LNCAP (cell line): ENCODE data around the gene BRAF.

Experiments used
- TF ChIP-seq, protein P1 (sequence below): fragments of 450-650 bp; IDR thresholded peaks from 2 replicates; pipeline ENCODE4 v1.5.1; 2017; ENCODE audit warnings: mild to moderate bottlenecking

BRAF gene

DNA sequence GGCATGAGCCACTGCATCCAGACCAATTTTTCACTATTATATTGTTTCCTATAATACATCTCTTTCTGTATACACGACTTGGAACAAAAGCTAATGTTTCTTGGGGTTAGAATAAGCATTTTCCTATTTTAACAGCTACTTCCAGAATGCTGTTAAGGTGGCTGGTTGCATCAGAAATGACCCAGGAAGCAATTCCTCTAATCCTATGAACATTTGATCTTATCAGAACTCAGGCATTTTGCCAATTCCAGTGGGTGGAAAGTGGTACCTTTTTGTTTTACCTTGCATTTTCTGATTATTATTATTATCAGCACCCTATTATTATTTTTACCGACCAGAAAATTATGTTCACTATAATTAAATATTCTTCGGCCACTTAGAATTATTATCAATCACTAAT lies 154.9 kb downstream of the BRAF start:
- TF ChIP-seq, protein P1, sequence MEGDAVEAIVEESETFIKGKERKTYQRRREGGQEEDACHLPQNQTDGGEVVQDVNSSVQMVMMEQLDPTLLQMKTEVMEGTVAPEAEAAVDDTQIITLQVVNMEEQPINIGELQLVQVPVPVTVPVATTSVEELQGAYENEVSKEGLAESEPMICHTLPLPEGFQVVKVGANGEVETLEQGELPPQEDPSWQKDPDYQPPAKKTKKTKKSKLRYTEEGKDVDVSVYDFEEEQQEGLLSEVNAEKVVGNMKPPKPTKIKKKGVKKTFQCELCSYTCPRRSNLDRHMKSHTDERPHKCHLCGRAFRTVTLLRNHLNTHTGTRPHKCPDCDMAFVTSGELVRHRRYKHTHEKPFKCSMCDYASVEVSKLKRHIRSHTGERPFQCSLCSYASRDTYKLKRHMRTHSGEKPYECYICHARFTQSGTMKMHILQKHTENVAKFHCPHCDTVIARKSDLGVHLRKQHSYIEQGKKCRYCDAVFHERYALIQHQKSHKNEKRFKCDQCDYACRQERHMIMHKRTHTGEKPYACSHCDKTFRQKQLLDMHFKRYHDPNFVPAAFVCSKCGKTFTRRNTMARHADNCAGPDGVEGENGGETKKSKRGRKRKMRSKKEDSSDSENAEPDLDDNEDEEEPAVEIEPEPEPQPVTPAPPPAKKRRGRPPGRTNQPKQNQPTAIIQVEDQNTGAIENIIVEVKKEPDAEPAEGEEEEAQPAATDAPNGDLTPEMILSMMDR, result no peak

DNA sequence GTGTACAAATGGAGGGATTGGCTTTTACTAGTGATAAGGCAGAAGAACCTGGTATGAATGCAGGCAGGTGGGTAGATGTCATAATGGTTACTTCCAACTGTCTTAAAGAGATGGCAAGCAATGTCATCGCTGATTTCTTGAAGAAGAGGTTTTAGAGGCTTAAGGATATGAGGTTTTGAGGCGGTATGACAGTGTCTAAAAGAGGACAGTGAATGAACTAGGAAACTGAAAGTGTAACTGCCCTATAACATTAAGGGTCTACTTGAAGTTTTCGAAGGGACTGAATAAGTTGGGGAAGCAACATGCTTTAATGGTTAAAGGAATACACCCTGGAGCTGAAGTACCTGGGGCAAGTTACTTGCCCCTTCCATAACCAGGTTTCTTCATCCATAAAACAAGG lies 157.3 kb downstream of the BRAF start:
- TF ChIP-seq, protein P1, result no peak

DNA sequence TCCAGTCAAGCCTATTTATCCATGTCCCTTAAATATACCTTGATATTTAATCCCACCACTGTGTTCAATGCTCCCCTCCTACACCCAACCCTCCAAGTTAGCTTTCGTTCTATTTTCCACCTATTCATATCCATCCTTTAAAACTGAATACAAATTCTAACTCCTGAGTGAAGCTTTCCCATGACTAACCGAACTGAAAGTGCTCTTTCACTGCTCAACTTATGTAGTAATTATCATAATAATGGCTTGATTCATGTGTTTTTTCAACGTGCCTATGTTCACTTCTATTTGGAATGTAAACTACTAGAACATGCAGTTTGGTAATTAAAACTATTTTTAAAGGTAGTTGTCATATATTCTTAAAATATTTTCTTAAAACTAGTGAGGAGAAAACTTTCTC lies 170.2 kb downstream of the BRAF start:
- TF ChIP-seq, protein P1, result no peak

DNA sequence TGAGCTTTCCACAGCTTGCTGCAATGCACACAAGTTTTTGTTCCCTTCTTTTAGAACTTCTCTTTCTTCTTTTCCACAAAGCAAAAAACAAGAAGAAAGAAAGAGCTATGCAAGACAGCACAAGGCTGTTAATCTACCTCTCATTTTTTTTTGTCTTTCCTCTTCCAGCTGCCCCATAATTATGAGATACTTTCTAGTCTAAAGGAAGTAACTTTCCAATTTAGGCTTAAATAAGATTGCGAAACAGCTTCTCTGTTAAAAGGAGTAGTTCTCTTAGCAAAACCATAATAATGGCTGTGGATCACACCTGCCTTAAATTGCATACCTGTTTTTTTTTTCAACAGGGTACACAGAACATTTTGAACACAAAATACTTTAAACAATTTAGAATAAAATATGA lies 172.2 kb downstream of the BRAF start:
- TF ChIP-seq, protein P1, result no peak

DNA sequence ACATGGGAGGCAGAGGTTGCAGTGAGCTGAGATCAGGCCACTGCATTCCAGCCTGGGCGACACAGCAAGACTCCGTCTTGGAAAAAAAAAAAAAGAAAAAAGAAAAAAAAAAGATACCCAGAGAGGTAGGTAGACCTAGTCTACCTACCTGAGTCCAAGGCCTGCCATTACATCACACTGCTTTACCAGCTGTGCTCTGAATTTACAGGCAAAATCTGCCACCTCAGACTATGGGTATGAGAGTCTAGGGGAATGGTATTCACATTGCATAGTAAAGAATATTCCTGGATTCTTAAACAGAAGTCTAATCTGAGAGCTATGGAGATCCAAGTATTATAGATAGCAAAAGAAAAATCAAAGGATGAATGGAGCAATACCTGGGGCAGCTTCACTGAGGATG lies 178.0 kb downstream of the BRAF start:
- TF ChIP-seq, protein P1, result no peak

DNA sequence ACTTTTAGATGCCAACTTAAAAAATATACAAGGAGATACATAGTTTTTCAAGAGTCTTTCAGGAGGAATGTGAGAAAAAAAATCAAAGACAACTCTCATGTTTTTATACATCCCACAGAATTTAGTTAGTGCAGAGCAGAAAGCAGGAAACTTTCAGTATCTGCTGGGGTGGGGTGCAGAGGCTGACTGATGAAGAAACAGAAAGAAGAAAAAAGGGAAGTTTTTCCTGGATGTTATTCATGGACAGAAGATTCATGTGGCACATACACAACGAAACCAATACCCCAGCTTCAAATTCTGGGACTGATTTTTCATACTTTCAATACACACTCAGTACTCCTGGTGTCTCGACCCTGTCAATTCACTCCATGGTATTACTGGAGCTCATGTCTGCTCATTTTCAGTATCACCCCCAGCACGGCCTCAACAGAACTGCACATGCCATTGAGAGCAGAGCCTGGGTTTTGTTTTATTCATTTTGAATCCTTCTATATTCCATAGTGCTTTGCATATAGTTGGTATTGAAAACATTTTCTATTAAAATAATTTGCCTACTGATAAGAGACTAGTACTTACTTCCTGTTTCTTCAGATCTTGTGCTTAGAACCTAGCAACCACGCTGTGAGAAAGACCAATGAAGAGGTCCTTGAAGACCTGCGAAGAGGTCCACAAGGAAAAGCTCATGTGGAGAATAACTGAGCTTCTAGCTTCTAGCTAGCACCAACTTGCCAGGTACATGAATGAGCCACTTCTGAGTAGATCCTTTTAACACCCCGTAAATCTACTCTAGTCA lies 179.3 kb downstream of the BRAF start:
- TF ChIP-seq, protein P1, result no peak

DNA sequence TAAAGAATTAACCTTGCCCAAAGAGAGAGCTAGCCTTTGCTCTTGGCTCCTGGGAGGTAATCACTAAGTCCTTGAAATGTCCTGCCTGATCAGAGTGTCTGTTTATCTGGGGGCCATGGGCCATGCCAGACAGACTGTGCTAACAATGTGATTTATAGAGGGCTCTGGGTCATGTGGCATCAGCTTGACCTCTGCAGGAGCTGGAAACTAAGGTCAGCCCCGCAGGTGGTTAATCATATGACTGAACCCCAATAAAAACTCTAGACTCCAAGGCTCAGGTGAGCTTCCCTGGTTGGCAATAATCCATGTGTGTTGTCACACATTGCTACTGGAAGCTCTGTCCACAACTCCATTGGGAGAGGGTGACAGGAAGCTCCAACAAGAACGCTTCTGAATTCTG lies 180.7 kb downstream of the BRAF start:
- TF ChIP-seq, protein P1, result no peak

DNA sequence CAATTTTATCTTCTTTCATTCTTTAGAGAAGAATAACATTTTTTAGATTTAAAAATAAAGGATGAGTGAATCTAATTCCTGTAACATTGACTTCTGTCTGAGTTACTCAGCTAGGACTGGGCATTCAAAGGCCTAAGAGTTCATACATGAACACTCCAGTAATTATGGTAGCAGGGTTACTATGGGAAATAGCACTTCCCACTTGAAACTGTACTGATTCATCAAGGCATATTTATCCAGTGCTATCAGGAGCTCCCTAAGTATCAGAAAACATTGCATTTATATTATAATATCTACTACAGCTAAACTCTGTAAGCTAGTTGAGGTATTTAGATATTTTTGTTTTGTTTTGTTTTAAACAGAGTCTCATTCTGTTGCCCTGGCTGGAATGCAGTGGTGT lies 186.4 kb downstream of the BRAF start:
- TF ChIP-seq, protein P1, result no peak
